C4-2B (cell line): ENCODE measurements around the gene RNLS.

ENCODE experiments used
- CTCF ChIP-seq: fragments of 450-650 bp; conservative IDR thresholded peaks from 2 replicates; pipeline ENCODE4 v1.5.1; 2017; ENCODE audit warnings: mild to moderate bottlenecking
- ZFX ChIP-seq: fragments of 450-650 bp; IDR thresholded peaks from 2 replicates; pipeline ENCODE4 v1.6.1; 2017

- TF ChIP-seq CTCF (no peak), ZFX (no peak)
These were observed 283.3 kb downstream of the RNLS start for GRCh38 chr10:88299787-88300186.
